Measurements from ENCODE around the gene ESYT3.
"Not testable (repeated sequence)": the region's sequence is repeated elsewhere in the genome, so short reads cannot be mapped to it uniquely, and the experiment has no call there.

ESYT3 gene

DNA sequence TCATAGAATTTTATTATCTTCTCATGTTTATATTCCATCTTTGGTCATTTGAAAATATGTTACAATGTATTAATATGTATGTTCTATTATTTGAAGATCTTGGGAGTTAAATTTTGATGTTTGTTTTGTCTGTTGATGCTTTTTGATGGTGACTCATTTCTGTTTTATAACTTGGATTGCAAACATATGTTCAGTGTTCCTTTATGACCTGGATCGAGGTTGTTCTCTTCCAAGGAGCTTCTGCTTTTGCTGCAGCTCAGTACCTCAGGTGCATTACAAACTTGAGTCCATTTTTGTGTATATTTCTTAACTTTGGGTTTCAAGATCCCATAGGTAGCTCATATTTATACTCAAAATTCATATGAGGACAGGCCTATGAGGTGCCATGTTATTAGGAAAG is 37.1 kb downstream of the ESYT3 start:
- Histone ChIP-seq H3K4me1 (ENCODE audit: control insufficient read depth, insufficient read depth, low read length) (peaks cover 5% of the 10 kb centered on the region), H3K27me3 (ENCODE audit: control insufficient read depth, insufficient read depth, low read length) (no peaks in the 10 kb centered on the region), H3K4me3 (ENCODE audit: low read length) (no peak overlapping the region), H3K9ac (ENCODE audit: low read length) (no peak overlapping the region), H3K36me3 (ENCODE audit: control insufficient read depth, insufficient read depth, low read length) (no peaks in the 10 kb centered on the region), H3K9me3 (ENCODE audit: control insufficient read depth, low read length) (no peaks in the 10 kb centered on the region)

DNA sequence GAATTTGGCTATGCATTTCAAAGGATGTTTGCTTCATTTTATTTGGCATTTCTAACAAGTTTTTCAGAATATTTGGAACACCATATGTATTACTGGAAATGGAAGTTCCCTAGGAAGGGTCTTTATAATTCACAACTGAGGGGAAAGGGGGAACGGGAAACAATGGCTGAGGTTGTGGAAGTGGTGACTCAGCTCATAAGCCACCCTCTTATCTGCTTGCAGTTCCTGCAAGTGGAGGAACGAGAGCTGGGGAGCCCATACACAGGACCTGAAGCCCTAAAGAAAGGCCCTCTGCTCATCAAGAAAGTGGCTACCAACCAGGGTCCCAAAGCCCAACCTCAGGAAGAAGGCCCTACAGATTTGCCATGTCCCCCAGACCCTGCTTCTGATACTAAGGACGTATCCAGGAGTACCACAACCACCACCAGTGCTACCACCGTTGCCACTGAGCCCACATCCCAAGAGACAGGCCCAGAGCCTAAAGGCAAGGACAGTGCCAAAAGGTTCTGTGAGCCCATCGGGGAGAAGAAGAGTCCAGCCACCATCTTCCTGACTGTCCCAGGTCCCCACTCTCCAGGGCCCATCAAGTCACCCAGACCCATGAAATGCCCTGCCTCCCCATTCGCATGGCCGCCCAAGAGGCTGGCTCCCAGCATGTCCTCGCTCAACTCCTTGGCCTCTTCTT is 37.9 kb downstream of the ESYT3 start:
- no peaks in the 10 kb centered on the region for H3K9me3 ChIP-seq (ENCODE audit: control insufficient read depth, low read length)
- H3K36me3 ChIP-seq (ENCODE audit: control insufficient read depth, insufficient read depth, low read length) = no peaks in the 10 kb centered on the region
- no peak overlapping the region for H3K9ac ChIP-seq (ENCODE audit: low read length)
- H3K4me1 ChIP-seq (ENCODE audit: control insufficient read depth, insufficient read depth, low read length) = peaks cover 5% of the 10 kb centered on the region
- no peak overlapping the region for H3K4me3 ChIP-seq (ENCODE audit: low read length)
- H3K27me3 ChIP-seq (ENCODE audit: control insufficient read depth, insufficient read depth, low read length) = no peaks in the 10 kb centered on the region

DNA sequence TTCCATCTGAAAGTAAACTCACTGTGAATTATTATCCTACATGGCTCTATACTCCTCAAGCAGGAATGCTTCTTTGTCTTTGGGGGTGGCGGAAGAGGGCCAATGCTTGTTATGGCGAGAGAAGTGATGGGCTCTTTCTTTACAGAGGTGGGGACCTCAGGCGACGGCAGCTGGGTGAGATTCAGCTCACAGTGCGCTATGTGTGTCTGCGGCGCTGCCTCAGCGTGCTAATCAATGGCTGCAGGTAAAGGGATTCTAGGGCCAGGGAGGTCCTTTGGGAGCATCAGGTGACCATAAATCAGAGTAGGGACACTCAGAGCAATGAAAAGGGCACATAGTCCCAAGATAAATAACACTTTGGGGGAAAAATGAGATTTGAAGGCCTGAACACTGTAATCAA is 39.0 kb downstream of the ESYT3 start:
- H3K4me3 ChIP-seq (ENCODE audit: low read length) = no peak overlapping the region
- no peaks in the 10 kb centered on the region for H3K36me3 ChIP-seq (ENCODE audit: control insufficient read depth, insufficient read depth, low read length)
- no peak overlapping the region for H3K9ac ChIP-seq (ENCODE audit: low read length)
- H3K27me3 ChIP-seq (ENCODE audit: control insufficient read depth, insufficient read depth, low read length) = no peaks in the 10 kb centered on the region
- H3K4me1 ChIP-seq (ENCODE audit: control insufficient read depth, insufficient read depth, low read length) = peaks cover 5% of the 10 kb centered on the region
- H3K9me3 ChIP-seq (ENCODE audit: control insufficient read depth, low read length) = no peaks in the 10 kb centered on the region

DNA sequence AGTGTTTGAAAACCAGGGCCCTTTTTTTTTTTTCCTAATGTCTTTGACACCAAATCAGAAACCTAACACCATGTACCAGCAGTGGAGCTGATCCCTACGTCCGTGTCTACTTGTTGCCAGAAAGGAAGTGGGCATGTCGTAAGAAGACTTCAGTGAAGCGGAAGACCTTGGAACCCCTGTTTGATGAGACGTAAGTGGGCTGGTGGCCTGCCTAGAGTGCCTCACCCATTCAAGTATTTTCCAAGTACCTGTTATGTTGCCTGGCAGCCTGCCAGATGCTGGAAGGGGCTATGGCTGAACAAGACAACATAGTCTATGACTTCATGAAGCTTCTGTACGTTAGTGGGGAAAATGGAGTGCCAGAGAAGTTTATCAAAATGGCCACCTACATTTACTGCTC is 39.7 kb downstream of the ESYT3 start:
- no peak overlapping the region for H3K4me3 ChIP-seq (ENCODE audit: low read length)
- no peaks in the 10 kb centered on the region for H3K27me3 ChIP-seq (ENCODE audit: control insufficient read depth, insufficient read depth, low read length)
- H3K9ac ChIP-seq (ENCODE audit: low read length) = no peak overlapping the region
- H3K36me3 ChIP-seq (ENCODE audit: control insufficient read depth, insufficient read depth, low read length) = no peaks in the 10 kb centered on the region
- H3K9me3 ChIP-seq (ENCODE audit: control insufficient read depth, low read length) = no peaks in the 10 kb centered on the region
- H3K4me1 ChIP-seq (ENCODE audit: control insufficient read depth, insufficient read depth, low read length) = peaks cover 5% of the 10 kb centered on the region

DNA sequence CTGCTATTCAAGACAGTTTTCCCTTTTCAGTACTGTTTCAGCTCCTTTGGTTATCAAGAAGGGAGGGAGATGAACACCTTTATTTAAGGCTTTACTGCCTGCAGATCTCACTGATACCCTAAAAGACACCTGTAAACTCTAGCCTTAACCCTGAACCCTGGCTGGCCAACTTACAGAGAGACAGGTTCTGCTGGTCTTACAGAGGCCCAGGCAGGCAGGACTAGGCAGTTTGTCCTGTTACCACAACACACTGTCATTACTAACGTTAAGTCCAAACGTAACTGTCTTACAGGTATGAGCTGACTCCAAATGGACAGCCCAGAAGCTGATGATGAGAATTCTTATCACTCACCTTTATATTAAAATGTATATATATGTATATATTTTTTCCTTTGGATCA is 42.1 kb downstream of the ESYT3 start:
- no peaks in the 10 kb centered on the region for H3K27me3 ChIP-seq (ENCODE audit: control insufficient read depth, insufficient read depth, low read length)
- H3K4me1 ChIP-seq (ENCODE audit: control insufficient read depth, insufficient read depth, low read length) = peaks cover 5% of the 10 kb centered on the region
- H3K9me3 ChIP-seq (ENCODE audit: control insufficient read depth, low read length) = no peaks in the 10 kb centered on the region
- H3K9ac ChIP-seq (ENCODE audit: low read length) = no peak overlapping the region
- no peak overlapping the region for H3K4me3 ChIP-seq (ENCODE audit: low read length)
- no peaks in the 10 kb centered on the region for H3K36me3 ChIP-seq (ENCODE audit: control insufficient read depth, insufficient read depth, low read length)

DNA sequence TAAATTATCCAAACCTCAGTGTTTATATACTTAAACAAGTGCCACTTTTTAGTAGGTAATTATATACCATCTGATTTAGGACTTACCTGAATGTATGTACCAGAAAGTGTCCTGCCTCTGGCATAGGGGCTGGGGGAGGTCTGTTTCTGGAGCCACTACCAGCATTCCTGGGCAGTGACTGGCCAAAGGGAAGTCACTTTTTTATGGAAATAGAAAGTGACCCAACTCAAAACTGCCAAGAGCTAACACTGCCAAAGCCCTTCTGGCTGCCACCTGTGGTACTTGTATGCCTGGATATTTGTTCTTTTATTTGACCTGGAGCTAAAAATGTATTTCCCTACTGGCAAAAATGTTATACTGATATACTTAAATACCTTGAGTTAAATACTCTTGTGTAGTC is 42.7 kb downstream of the ESYT3 start:
- Histone ChIP-seq H3K9me3 (ENCODE audit: control insufficient read depth, low read length) (no peaks in the 10 kb centered on the region), H3K4me3 (ENCODE audit: low read length) (no peak overlapping the region), H3K36me3 (ENCODE audit: control insufficient read depth, insufficient read depth, low read length) (no peaks in the 10 kb centered on the region), H3K4me1 (ENCODE audit: control insufficient read depth, insufficient read depth, low read length) (peaks cover 5% of the 10 kb centered on the region), H3K9ac (ENCODE audit: low read length) (no peak overlapping the region), H3K27me3 (ENCODE audit: control insufficient read depth, insufficient read depth, low read length) (no peaks in the 10 kb centered on the region)

DNA sequence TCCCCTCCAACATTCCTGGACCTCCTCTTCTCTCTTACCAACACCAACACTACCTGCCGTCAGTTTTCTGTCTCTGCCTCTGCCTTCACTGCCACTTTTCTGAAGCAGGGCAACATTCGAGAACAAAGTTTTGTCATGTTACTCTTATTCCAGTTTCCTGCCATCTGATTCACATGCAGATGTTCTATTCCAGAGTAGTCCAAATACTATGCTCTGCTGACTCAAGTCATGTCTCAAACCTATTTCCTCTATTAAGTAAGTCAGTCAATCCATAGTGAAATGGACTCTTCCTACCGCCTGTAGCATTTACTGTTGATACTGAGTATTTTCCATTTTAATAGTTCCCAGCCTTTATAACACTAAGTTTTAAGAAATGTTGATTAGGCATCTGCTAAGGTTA is 43.4 kb downstream of the ESYT3 start:
- no peak overlapping the region for H3K4me3 ChIP-seq (ENCODE audit: low read length)
- no peaks in the 10 kb centered on the region for H3K9me3 ChIP-seq (ENCODE audit: control insufficient read depth, low read length)
- H3K4me1 ChIP-seq (ENCODE audit: control insufficient read depth, insufficient read depth, low read length) = peaks cover 5% of the 10 kb centered on the region

DNA sequence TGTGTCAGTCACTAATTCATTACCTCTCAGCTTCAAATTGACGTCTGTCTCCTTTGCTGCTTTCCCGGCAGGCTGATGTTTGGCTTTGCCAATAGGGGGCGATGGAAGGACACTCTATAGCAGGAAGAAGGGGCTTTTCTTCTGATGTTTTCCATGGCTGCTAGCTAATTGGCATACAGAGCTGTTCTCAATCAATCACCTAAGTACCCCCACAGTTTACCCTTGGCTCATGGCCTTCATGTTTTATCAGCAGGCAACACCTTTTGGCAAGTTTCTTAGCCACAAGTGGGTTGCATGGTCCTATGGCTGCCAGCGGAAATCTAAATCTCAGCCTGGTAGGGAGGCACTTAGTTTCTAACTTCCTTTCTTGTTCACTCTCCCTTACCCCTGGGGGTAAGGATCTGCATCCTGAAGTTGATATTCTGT is 45.0 kb downstream of the ESYT3 start:
- Histone ChIP-seq H3K36me3 (ENCODE audit: control insufficient read depth, insufficient read depth, low read length) (no peaks in the 10 kb centered on the region), H3K27me3 (ENCODE audit: control insufficient read depth, insufficient read depth, low read length) (no peaks in the 10 kb centered on the region)

More for the DNA sequence above, 43.4 kb downstream of the ESYT3 start:
- Histone ChIP-seq H3K27me3 (ENCODE audit: control insufficient read depth, insufficient read depth, low read length) (no peaks in the 10 kb centered on the region), H3K36me3 (ENCODE audit: control insufficient read depth, insufficient read depth, low read length) (no peaks in the 10 kb centered on the region), H3K9ac (ENCODE audit: low read length) (no peak overlapping the region)

DNA sequence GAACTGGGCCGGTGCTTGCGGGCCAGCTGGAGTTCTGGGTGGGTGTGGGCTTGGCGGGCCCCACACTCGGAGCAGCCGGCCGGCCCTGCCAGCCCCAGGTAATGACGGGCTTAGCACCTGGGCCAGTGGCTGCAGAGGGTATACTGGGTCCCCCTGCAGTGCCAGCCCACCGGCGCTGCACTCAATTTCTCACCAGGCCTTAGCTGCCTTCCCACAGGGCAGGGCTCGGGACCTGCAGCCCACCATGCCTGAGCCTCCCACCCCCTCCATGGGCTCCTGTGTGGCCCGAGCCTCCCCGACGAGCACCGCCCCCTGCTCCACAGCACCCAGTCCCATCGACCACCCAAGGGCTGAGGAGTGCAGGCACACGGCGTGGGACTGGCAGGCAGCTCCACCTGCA is 50.3 kb downstream of the ESYT3 start:
- not testable (repeated sequence) for H3K9ac ChIP-seq (ENCODE audit: low read length); H3K4me3 ChIP-seq (ENCODE audit: low read length); H3K9me3 ChIP-seq (ENCODE audit: control insufficient read depth, low read length); H3K27me3 ChIP-seq (ENCODE audit: control insufficient read depth, insufficient read depth, low read length); H3K36me3 ChIP-seq (ENCODE audit: control insufficient read depth, insufficient read depth, low read length); H3K4me1 ChIP-seq (ENCODE audit: control insufficient read depth, insufficient read depth, low read length)

More for the DNA sequence above, 45.0 kb downstream of the ESYT3 start:
- Histone ChIP-seq H3K9ac (ENCODE audit: low read length) (no peak overlapping the region), H3K9me3 (ENCODE audit: control insufficient read depth, low read length) (no peaks in the 10 kb centered on the region), H3K4me3 (ENCODE audit: low read length) (no peak overlapping the region), H3K4me1 (ENCODE audit: control insufficient read depth, insufficient read depth, low read length) (peaks cover 5% of the 10 kb centered on the region)

DNA sequence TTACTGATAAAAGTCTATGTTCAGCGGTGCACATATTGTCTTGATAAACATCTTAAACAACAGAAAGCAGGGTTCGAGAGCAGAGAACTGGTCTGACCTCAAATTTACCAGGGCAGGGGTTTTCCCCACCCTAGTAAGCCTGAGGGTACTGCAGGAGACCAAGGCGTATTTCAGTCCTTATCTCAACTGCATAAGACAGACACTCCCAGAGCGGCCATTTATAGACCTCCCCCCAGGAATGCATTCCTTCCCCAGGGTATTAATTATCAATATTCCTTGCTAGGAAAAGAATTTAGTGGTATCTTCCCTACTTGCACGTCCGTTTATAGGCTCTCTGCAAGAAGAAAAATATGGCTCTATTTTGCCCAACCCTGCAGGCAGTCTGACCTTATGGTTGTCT is 52.2 kb downstream of the ESYT3 start:
- H3K36me3 ChIP-seq (ENCODE audit: control insufficient read depth, insufficient read depth, low read length); H3K27me3 ChIP-seq (ENCODE audit: control insufficient read depth, insufficient read depth, low read length); H3K4me3 ChIP-seq (ENCODE audit: low read length); H3K9me3 ChIP-seq (ENCODE audit: control insufficient read depth, low read length); H3K9ac ChIP-seq (ENCODE audit: low read length); H3K4me1 ChIP-seq (ENCODE audit: control insufficient read depth, insufficient read depth, low read length): not testable (repeated sequence)

DNA sequence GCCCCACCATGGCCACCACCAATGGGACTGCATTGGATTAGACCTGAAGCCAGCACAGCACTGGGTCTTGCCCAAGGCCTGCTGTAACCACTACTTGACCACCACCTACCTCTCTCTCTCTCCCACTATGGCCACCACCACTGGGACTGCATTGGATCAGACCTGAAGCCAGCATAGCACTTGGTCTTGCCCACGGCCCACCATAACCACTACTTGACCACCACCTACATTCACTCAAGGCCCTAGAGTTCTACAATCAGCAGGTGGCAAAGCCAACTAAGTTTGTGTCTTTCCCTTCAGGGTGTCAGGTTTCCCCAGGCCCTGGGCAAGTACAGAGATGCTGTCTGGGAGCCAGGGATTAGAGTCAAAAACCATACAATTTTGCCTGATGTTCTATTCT is 57.6 kb downstream of the ESYT3 start:
- Histone ChIP-seq H3K9me3 (ENCODE audit: control insufficient read depth, low read length) (no peaks in the 10 kb centered on the region), H3K4me3 (ENCODE audit: low read length) (no peak overlapping the region), H3K4me1 (ENCODE audit: control insufficient read depth, insufficient read depth, low read length) (no peaks in the 10 kb centered on the region), H3K9ac (ENCODE audit: low read length) (no peak overlapping the region), H3K36me3 (ENCODE audit: control insufficient read depth, insufficient read depth, low read length) (no peaks in the 10 kb centered on the region), H3K27me3 (ENCODE audit: control insufficient read depth, insufficient read depth, low read length) (no peaks in the 10 kb centered on the region)

DNA sequence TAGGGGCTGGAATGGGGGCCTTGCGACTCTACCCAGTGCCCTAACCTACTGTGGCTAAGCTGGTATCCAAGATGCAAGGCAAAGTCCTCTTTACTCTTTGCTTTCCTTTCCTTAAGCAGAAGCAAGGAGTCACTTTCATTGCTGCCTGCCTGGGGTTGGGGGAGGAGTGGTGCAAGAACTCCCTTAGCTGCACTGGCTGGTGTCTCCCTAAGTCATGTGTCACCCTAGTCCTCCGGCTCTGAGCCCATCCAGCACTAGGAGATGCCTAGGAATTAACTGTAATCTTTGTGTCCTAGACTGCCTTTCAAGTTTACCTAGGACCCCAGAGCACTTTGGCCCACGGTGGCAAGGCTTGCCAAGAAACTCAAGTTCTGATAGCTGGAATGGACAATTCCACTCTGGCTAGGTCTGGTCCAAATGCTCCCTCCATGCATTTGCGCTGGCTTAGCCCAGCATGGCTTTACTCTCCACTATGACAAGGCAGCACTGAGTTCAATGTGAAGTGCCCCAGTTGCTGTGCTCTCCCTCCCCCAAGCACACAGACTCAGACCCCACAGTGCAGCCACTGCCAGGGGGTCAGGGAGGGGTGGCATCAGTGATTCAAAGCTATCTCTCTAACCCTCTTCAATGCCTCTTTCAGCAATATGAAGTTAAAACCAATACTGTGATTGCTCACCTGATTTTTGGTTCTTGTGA is 58.7 kb downstream of the ESYT3 start:
- no peak overlapping the region for H3K4me3 ChIP-seq (ENCODE audit: low read length)
- no peak overlapping the region for H3K9ac ChIP-seq (ENCODE audit: low read length)
- H3K9me3 ChIP-seq (ENCODE audit: control insufficient read depth, low read length) = no peaks in the 10 kb centered on the region
- H3K36me3 ChIP-seq (ENCODE audit: control insufficient read depth, insufficient read depth, low read length) = no peaks in the 10 kb centered on the region
- no peaks in the 10 kb centered on the region for H3K4me1 ChIP-seq (ENCODE audit: control insufficient read depth, insufficient read depth, low read length)
- H3K27me3 ChIP-seq (ENCODE audit: control insufficient read depth, insufficient read depth, low read length) = no peaks in the 10 kb centered on the region
